Measurements from ENCODE around the gene ERG28. TPM values are rescaled to one million over a fixed set of nuclear protein-coding genes. Genes with fewer than 3 reads are reported as not detected.

ERG28 gene
- total and polyA plus RNA-seq, 8 donors = 23.6 to 44.5 (median 27.7) TPM

DNA sequence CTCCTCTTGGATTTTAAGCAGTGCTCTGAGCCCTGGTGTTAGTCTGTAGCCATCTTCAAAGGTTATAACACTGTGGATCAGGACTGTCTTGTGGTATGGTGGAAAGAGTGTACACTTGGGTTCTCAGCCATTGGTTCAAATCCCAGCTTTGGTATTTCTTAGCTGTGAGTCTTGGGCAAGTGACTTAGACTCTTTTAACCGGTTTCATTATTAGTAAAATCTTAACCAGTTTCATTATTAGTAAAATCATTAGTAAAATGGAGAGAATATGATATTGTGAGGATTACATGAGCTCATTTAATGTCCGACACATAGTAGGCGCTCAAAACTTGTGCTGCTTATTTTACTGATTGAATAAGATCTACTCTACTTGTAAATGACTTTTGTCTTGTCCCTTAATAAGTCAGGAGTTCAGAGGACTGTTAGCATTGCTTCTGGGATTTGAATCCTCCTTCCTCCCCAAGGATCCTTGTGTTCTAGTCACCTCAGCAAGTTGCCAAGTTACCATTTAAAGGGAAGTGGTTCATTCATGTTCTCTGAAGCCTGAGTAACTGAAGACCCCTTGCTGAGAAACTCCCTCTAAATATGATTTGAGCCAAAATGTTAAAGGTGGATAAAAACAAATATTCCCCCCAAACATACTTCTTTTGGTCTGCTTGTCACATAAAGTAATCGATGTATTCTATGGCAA lies 12.8 kb upstream of the ERG28 start:
- ATAC-seq = no peak
- TF ChIP-seq, protein P1, sequence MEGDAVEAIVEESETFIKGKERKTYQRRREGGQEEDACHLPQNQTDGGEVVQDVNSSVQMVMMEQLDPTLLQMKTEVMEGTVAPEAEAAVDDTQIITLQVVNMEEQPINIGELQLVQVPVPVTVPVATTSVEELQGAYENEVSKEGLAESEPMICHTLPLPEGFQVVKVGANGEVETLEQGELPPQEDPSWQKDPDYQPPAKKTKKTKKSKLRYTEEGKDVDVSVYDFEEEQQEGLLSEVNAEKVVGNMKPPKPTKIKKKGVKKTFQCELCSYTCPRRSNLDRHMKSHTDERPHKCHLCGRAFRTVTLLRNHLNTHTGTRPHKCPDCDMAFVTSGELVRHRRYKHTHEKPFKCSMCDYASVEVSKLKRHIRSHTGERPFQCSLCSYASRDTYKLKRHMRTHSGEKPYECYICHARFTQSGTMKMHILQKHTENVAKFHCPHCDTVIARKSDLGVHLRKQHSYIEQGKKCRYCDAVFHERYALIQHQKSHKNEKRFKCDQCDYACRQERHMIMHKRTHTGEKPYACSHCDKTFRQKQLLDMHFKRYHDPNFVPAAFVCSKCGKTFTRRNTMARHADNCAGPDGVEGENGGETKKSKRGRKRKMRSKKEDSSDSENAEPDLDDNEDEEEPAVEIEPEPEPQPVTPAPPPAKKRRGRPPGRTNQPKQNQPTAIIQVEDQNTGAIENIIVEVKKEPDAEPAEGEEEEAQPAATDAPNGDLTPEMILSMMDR (IDR thresholded peaks at IDR 0.05) = no peak

DNA sequence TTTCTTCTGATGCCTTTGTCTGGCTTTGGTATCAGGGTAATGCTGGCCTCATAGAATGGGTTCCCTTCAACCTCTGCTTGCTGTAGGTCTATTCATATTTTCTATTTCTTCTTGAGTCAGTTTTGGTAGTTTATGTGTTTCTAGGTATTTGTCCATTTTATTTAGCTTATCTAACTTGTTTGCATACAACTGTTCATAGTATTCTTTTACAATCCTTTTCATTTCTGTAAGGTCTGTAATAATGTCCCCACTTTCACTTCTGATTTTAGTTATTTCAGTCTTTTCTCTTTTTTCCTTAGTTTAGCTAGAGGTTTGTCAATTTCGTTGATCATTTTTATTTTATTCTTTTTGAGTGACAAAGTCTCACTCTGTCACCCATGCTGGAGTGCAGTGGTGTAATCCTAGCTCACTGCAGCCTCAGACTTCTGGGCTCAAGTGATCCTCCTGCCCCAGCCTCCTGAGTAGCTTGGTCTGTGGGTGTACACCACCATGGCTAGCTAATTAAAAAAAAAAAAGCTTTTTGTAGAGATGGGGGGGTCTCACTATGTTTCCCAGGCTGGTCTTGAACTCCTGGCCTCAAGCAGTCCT lies 12.0 kb upstream of the ERG28 start:
- peaks cover 0 to 5% of the 10 kb centered on the region in 2 donors for H3K9me3 ChIP-seq
- peaks cover 0 to 41% of the 10 kb centered on the region in 2 donors for H3K36me3 ChIP-seq
- no peak for DNase-seq
- no peak overlapping the region for H3K4me3 ChIP-seq
- H3K27ac ChIP-seq = no peak overlapping the region
- TF ChIP-seq, protein P1 (IDR thresholded peaks at IDR 0.05) = no peak
- intact Hi-C loops (cut with DNase I) = no loop called here
- no peaks in the 10 kb centered on the region for H3K27me3 ChIP-seq
- no peaks in the 10 kb centered on the region for H3K4me1 ChIP-seq
- no peak for ATAC-seq

More for the DNA sequence above, 12.8 kb upstream of the ERG28 start:
- DNase-seq = no peak
- Histone ChIP-seq H3K4me1 (no peaks in the 10 kb centered on the region), H3K27me3 (no peaks in the 10 kb centered on the region), H3K9me3 (peaks cover 0 to 5% of the 10 kb centered on the region in 2 donors), H3K4me3 (no peak overlapping the region), H3K36me3 (peaks cover 0 to 36% of the 10 kb centered on the region in 2 donors), H3K27ac (no peak overlapping the region)
- intact Hi-C loops (cut with DNase I) = no loop called here

DNA sequence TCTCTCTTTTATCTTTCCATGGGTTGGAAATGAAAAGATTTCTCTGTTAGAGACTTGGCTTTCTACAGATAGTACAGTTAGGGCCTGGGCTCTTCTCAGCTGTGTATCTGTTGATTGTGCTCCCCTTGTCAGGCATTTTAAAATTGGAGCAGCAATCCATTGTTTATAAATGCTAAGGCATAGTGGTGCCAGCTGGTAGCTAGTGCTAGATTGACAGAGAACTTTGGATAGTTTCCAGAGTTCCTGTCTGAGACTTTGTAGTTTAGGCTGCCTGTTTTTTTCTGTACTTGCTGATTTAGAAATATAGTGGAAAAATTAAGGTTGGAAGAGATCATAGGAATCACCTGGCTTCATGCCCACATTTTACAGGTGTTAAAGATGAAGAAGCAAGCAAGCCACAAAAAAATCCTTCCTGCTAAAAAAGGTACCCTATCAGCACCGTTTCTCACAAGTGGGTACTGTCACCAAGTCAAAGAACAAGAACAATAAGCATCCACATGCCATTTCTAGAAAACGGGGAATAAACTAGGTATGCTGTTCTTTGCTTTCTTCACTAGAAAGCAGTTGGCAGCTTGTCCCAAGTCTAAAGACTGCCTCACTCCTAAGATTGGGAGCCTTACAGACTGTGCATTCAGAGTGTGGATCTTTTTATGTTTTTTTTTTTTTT lies 6.6 kb upstream of the ERG28 start:
- no peak for DNase-seq
- no peak overlapping the region for H3K4me3 ChIP-seq
- H3K27me3 ChIP-seq = no peaks in the 10 kb centered on the region
- TF ChIP-seq, protein P1 (IDR thresholded peaks at IDR 0.05) = no peak
- intact Hi-C loops (cut with DNase I) = no loop called here
- H3K36me3 ChIP-seq = peaks cover 0 to 46% of the 10 kb centered on the region in 2 donors
- H3K27ac ChIP-seq = no peak overlapping the region
- peaks cover 3% of the 10 kb centered on the region in 2 donors for H3K4me1 ChIP-seq
- no peaks in the 10 kb centered on the region for H3K9me3 ChIP-seq
- ATAC-seq = no peak

DNA sequence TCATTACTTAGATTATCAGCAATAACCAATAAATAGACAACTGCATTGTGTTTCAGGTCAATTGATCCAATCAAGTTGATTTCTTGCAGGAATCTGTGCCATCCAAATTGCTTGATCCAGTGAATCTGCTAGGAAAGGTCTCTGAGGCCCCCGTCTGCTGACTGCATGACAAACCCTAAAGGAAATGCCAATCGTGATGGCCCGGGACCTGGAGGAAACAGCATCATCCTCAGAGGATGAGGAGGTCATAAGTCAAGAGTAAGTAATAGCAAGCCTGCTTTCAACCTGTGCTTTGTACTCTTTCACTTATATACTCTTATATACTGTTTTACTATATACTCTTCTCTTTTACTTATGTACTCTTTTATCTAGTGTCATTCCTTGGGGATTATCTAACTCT lies 2.3 kb upstream of the ERG28 start:
- H3K36me3 ChIP-seq = peaks cover 0 to 16% of the 10 kb centered on the region in 2 donors
- peaks cover 15 to 32% of the 10 kb centered on the region in 2 donors for H3K4me1 ChIP-seq
- no peak overlapping the region for H3K4me3 ChIP-seq
- intact Hi-C loops (cut with DNase I) = no loop called here
- no peak overlapping the region for H3K27ac ChIP-seq
- no peaks in the 10 kb centered on the region for H3K27me3 ChIP-seq
- TF ChIP-seq, protein P1 (IDR thresholded peaks at IDR 0.05) = no peak
- ATAC-seq (no peak), DNase-seq (no peak)
- H3K9me3 ChIP-seq = no peaks in the 10 kb centered on the region

DNA sequence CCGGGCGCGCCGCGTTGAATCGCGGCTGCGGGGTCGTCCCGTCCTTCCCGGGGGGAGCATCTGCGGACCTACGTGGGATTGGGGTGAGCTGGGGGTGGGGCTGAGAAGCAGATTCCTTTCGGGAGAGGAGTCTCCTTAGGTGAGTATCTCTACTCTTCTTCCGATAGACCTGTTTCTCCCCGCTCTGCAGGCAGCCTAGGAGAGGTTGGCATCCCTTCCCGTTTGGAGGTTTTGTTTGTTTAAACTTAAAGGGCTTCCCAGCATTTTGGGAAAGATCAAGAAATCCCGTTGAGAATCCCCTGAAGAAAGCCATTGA lies 781 bp upstream of the ERG28 start:
- Histone ChIP-seq H3K27me3 (no peaks in the 10 kb centered on the region), H3K27ac (peak overlapping the region; percentile 84 to 98), H3K4me3 (peak overlapping the region; percentile 83 to 93), H3K4me1 (peaks cover 15 to 32% of the 10 kb centered on the region in 2 donors), H3K36me3 (peaks cover 0 to 18% of the 10 kb centered on the region in 2 donors), H3K9me3 (no peaks in the 10 kb centered on the region)
- DNase-seq = no peak
- TF ChIP-seq, protein P1 (IDR thresholded peaks at IDR 0.05) = no peak
- ATAC-seq = peak; percentile 14
- intact Hi-C loops (cut with DNase I) = no loop called here

Data from left lung (tissue), 10 donors.